Umbilical cord (tissue), 2 donors: ENCODE measurements around the gene ZBP1. TPM values are rescaled to one million over a fixed set of nuclear protein-coding genes. Genes with fewer than 3 reads are reported as not detected.

ENCODE experiments used
- DNase-seq: peaks from one replicate; pipeline ENCODE4 v3.0.0-alpha.2; 2015; ENCODE audit warnings: low spot score
- total RNA-seq: library from RNA; depleted of rRNA; stranded (reverse); fragments of >200 nt; gene quantifications from one replicate; pipeline ENCODE4 v1.2.3, GENCODE V29; 2014; ENCODE audit warnings: low replicate concordance; ENCODE audit not compliant: insufficient read depth

Gene ZBP1
- total RNA-seq, 1 donor from 2014 or later: 0.48 TPM

GRCh38 chr20:57574954-57575353 is 45.3 kb downstream of the ZBP1 start:
- no peak for DNase-seq

DNA sequence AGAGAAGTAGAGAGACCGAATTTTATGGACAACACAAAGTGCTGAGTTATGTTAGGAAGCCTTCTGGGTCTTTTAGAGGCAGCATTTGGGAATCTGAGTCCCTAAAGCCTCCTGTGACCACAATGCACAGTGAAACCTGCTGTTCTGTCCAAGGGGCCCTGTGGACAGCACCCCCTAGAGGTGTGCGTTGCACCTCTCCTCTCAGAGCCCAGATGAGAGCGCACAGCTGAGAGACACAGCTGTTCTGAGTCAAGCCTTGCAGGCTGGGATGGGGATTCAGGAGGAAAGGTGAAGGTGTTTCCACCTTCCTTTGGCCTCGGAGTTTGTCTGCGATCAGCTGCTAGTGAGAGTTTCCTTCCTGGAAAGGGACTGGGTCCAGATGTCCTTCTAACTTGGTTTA is 46.3 kb downstream of the ZBP1 start:
- DNase-seq: no peak

GRCh38 chr20:57573242-57573641 is 47.0 kb downstream of the ZBP1 start:
- DNase-seq: no peak

DNA sequence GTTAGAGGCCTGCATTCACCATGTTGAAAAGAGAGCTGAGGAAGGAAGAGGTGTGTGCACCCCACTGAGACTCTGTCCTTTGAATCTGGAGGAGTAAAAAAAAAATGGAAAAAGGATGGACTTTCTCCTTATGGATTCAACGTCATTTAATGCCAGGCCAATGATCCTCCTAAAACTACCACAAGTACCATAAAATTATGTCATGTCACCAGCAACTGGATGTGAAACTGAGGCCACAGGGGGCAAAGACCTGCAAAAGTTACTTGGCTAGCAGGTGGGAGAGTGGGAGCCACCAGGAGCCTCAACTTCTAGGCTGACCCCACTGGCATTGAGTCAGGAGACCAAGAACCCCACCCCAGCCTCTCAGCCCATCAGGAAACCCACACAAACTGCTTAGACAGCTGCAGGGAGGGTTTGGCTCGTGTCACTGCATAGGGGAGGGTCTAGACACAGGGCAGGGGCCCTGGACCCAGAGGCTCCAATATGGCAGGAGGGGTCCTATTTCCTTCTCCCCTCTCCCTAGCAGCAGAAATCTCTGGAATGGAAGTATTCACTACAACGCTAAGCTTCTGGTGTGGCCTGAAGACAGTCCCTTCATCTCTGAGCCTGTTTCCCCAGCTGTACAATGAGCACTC is 48.3 kb downstream of the ZBP1 start:
- DNase-seq: no peak

DNA sequence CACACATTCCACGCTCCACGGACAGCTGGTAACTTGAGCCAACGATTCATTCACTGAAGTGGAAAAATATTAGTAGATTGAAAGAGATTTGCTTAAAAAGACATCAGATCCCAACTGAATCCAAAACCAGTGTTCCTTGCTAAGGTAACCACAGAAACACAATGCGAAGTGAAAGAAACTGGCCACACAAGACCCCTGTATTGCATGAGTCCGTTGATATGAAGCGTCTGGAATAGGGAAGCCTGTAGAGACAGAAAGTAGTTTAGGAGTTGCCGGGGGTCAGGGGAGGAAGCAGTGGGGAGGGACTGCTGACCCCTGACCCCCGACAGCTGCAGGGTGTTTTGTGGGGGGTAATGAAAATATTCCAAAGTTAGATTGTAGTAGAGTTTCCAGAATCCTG is 49.3 kb downstream of the ZBP1 start:
- DNase-seq: no peak

GRCh38 chr20:57570145-57570850 is 49.9 kb downstream of the ZBP1 start:
- no peak for DNase-seq

DNA sequence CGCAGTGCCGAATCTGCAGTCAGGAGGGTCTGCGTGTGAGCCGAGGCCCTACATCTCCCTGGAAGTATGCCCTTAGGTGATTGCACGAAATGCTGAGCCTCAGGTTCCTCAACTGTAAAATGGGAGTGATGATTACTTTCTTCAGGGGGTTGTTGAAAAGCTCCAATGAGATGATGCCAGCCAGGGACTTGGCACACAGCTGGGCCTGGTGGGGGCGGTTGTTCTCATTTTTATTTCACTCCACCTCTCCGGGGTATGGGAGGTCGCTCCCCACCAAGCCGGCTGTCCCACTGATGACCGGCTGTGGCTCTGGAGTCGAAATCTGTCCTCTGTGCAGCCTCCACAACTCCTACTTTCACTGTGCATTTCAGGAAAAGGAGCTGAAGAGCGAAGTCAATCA is 51.3 kb downstream of the ZBP1 start:
- no peak for DNase-seq

DNA sequence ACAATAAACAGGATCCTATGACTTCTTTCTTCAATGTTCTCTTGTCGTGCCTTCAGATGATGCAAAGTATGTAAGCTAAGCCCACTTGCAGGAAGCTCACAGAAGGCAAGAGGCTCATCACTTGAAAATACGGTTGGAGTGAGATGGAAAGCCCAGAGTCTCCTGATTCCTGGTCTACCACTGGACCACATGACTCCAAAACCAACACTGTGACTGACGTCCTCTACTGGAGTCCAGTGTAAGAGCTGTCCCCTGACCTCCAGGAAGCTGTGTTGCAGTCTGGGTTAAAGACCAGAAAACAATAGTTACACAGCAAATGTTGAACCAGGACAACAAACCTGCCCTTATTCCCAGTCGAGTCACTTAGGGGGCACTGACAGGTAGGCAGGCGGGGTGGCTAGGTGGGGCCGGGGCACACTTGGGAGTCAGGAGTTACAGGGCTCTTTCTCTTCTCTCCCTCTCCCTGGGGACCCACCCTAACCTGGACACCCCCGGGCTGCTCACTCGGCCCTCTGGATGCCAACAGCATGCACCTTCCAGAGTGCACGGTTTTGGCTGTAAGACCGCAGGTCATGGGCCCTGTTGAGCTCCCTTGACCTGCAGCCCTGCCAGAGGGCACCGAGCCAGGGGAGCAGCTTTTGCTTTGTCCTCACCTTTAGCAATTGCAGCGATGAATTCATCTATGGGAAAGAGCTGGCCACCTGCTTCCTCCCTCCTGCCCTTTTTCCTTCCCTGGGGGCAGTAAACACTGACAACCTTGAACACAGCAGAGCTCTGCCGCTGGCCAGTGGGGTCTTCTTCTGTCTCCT is 51.9 kb downstream of the ZBP1 start:
- no peak for DNase-seq

GRCh38 chr20:57567471-57568079 is 52.7 kb downstream of the ZBP1 start:
- no peak for DNase-seq

DNA sequence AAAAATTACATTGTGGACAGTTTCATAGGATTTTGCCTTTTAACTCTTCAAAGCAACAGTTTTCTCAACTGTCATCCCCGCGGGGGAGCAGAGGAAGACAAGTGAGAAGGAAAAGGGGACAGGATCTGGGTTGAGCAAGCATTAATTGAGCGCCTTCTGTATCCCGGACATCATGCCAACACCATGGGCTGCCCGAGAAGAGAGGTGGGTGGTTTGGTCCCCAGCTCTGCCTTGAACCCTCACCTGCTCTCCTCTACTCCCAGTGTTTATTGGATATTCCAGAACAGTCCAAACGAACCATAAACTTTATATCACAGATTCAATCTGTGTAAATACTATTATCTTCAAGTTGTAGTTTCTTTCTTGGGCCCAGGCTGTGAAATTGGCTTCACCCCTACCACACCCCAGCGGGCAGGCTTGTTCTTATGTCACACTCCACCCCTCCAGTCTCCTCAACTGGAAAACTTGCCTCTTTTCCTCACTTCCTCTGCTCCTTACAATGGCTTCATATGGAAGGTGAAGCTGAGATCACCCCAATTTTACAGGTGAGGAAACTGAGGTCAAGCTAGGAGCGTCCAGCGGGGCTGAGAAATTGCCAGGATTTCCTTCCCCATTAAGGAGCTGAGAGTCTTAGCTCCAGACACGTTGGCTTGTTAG is 53.3 kb downstream of the ZBP1 start:
- DNase-seq: no peak

DNA sequence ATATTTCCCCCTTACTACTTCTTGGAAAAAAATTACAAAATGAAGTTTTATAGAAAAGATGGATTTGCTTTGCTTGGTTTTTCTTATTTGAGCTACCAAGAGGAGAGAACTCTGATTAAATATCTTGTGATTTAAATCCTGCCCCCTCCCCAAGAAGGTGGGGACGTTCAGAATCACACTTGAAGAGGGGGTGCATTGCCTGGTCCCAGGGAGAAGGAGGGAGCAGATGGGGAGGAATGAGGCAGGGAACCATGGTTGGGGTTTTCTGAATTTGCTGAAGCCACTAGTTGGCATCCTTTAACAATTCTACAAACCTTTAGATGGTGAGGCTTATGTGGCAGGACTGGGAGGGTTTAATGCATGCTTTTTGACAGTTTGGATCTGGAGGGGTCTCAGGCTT is 53.8 kb downstream of the ZBP1 start:
- no peak for DNase-seq

- DNase-seq: no peak
Observed at GRCh38 chr20:57564951-57565642, 55.1 kb downstream of the ZBP1 start.

- DNase-seq: no peak
Observed at GRCh38 chr20:57564180-57564802, 55.9 kb downstream of the ZBP1 start.

- no peak for DNase-seq
Observed at GRCh38 chr20:57563522-57563921, 56.7 kb downstream of the ZBP1 start.

GRCh38 chr20:57562541-57563465 is 57.4 kb downstream of the ZBP1 start:
- no peak for DNase-seq

DNA sequence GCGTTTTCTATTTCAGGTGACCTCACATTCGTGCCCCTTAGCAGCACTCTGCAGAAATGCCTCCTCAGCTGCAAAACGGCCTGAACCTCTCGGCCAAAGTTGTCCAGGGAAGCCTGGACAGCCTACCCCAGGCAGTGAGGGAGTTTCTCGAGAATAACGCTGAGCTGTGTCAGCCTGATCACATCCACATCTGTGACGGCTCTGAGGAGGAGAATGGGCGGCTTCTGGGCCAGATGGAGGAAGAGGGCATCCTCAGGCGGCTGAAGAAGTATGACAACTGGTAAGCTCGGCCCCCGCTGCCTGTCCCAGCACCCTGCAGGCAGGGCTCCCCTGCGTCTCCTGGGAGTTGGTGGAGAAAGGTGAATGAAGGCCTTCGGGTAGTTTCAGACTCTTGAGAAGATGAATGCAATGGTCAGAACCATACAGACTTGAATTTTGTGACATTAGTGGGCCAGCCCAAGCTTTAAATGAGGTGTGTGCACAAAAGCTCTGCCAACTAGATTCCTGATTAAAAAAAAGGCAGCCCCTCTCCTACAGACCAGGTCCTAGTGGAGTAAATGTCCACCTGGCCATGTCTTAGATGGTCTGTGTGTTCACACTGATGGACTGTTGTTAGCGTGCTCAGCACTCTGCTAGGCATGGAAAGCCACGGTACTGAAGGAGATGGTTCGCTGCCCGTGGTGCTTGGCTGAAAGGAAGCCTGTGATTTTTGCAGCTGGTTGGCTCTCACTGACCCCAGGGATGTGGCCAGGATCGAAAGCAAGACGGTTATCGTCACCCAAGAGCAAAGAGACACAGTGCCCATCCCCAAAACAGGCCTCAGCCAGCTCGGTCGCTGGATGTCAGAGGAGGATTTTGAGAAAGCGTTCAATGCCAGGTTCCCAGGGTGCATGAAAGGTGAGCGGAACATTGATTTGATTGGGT is 58.6 kb downstream of the ZBP1 start:
- no peak for DNase-seq

DNA sequence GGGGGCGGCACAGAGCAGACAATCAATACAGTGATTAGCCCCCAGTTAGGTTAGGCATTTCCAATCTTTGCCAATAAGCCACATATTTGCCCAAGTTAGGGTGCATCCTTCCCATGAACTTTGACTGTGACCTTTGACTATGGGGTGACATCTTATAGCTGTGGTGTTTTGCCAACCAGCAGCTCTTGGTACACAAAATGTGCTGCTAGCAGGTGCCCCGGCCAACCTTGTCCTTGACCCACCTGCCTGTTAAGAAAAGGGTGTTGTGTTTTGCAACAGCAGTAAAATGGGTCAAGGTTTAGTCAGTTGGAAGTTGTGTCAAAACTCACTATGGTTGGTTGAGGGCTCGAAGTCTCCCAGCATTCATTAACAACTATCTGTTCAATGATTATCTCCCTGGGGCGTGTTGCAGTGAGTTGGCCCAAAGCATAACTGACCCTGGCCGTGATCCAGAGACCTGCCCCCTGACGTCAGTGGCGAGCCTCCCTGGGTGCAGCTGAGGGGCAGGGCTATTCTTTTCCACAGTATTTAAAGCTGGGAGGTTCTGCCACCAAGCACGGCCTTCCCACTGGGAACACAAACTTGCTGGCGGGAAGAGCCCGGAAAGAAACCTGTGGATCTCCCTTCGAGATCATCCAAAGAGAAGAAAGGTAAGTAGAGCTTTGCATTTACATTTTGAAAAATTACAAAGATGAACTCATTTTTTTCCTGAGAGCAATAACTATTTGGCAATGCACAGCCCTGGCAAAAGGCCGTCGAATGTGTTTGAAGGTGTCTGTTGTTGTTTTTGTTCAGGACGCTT is 59.5 kb downstream of the ZBP1 start, which contains the start of gene PCK1:
Gene PCK1, plus strand, starts transcription at position 557 of the 802 bp plus-strand sequence. CDS start 302 bp downstream, outside the sequence.
- DNase-seq: no peak
